Glomerular endothelial cell (primary cell): ENCODE results near the gene IZUMO1. TPM values are rescaled to one million over a fixed set of nuclear protein-coding genes. Genes with fewer than 3 reads are reported as not detected.

ENCODE experiments used
- DNase-seq: peaks from one replicate; pipeline ENCODE4 v3.0.0-alpha.2; 2011; ENCODE audit warnings: low read depth, low spot score; ENCODE audit errors: extremely low read depth
- total RNA-seq: library from RNA; depleted of rRNA; stranded (reverse); fragments of >200 nt; gene quantifications from 2 replicates; pipeline ENCODE4 v1.2.3, GENCODE V29; 2015

Gene IZUMO1
- total RNA-seq, 1 donor from 2014 or later = not detected

- DNase-seq = no peak
These were observed 11.0 kb upstream of the IZUMO1 start for GRCh38 chr19:48757741-48758144.

GRCh38 chr19:48757089-48757675, 10.5 kb upstream of the IZUMO1 start:
- DNase-seq = no peak

- DNase-seq = no peak
These were observed 10.0 kb upstream of the IZUMO1 start for GRCh38 chr19:48756686-48757085.

DNA sequence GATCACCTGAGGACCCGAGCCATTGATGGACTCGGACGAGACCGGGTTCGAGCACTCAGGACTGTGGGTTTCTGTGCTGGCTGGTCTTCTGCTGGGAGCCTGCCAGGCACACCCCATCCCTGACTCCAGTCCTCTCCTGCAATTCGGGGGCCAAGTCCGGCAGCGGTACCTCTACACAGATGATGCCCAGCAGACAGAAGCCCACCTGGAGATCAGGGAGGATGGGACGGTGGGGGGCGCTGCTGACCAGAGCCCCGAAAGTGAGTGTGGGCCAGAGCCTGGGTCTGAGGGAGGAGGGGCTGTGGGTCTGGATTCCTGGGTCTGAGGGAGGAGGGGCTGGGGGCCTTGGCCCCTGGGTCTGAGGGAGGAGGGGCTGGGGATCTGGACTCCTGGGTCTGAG, 9.5 kb upstream of the IZUMO1 start:
- no peak for DNase-seq

DNA sequence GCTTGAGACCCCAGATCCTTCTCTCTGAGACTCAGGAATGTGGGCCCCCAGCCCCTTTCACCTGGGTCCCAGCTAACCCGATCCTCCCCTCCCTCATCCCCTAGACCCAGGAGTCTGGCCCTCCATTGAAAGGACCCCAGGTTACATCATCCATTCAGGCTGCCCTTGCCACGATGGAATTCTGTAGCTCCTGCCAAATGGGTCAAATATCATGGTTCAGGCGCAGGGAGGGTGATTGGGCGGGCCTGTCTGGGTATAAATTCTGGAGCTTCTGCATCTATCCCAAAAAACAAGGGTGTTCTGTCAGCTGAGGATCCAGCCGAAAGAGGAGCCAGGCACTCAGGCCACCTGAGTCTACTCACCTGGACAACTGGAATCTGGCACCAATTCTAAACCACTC, 9.1 kb upstream of the IZUMO1 start:
- no peak for DNase-seq

GRCh38 chr19:48755084-48755641, 8.5 kb upstream of the IZUMO1 start, which contains the start of gene FGF21:
Gene FGF21, plus strand, starts transcription at chr19:48755524. Its CDS starts 713 bp downstream, at chr19:48756237.
- DNase-seq = no peak

- DNase-seq = no peak
These were observed 6.0 kb upstream of the IZUMO1 start, which contains the start of gene FUT1 for GRCh38 chr19:48752496-48753365. Gene FUT1, minus strand, starts transcription at chr19:48752641. Its CDS starts 1,360 bp downstream, at chr19:48751281.

- DNase-seq = no peak
These were observed 5.3 kb upstream of the IZUMO1 start for GRCh38 chr19:48751845-48752495.

DNA sequence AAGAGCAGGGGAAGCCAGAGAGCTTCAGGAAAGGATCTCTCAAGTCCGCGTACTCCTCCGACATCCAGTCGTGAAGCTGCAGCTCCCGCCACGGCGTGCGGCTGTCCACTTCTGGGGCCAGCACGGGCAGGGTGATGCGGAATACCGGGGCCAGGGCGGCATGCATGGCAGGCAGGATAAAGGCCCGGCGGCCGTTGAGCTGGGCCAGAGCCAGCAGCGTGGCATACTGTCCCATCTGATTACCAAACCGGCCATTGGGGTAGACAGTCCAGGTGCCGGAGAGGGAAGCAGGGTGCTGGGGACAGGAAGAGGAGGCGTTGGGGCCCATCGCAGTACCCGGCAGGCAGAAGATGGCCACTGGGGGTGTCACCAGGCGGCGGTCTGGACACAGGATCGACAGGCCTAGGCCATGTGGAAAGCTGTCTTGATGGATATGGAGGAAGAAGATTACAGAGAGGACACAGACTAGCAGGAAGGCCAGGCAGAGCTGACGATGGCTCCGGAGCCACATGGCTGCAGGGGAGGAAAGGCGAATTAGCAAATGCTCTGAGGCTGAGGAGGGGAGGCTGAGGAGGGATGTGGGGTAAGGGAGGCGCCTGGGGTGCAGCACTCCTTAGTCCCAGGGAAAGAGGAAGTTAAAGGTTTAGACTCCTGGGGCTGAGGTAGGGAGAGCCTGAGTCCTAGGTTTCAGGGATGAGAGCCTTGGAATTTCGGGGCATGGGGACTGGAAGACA, 4.2 kb upstream of the IZUMO1 start:
- DNase-seq = no peak

GRCh38 chr19:48750351-48750750, 3.6 kb upstream of the IZUMO1 start:
- no peak for DNase-seq

GRCh38 chr19:48749571-48750198, 3.0 kb upstream of the IZUMO1 start:
- no peak for DNase-seq

- DNase-seq = no peak
These were observed 599 bp downstream of the IZUMO1 start for GRCh38 chr19:48746110-48746509.

DNA sequence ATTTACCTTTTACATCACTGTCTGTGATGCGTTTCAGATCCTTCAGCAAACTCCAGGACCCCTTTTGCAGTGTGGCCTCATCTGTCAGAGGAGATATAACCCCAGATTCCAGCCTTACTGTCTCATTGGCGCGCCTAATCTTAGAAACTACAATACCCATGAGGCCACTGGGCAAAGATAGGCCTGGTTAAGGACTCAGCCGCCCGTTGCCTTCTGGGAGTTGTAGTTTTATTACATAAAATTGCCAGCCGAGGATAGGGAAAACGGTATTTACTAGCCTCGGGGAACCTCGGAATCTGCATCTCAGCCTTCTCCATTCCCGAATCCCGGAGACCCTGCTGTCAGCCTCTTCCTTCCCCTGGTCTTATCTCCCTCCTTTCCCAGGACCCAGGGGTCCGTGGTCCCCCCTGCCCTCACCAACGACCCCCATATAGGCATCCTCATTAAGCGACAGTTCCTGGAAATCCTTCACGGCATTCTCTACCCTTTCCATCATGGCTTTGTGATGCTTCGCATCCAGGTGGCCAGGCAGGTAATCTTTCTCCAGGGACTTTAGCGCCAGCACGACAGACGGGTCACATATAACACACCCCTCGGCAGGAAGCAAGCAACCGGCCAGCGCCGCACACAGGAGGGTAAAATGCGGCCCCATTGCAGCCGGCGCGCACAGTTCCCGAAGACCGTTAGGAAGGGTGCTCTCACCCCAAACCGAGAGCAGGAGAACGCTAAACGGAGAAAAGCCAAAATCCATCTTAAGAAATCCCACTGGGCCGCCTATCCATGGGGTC, 1.3 kb downstream of the IZUMO1 start:
- no peak for DNase-seq

- DNase-seq = no peak
These were observed 4.6 kb downstream of the IZUMO1 start for GRCh38 chr19:48742096-48742495.

DNA sequence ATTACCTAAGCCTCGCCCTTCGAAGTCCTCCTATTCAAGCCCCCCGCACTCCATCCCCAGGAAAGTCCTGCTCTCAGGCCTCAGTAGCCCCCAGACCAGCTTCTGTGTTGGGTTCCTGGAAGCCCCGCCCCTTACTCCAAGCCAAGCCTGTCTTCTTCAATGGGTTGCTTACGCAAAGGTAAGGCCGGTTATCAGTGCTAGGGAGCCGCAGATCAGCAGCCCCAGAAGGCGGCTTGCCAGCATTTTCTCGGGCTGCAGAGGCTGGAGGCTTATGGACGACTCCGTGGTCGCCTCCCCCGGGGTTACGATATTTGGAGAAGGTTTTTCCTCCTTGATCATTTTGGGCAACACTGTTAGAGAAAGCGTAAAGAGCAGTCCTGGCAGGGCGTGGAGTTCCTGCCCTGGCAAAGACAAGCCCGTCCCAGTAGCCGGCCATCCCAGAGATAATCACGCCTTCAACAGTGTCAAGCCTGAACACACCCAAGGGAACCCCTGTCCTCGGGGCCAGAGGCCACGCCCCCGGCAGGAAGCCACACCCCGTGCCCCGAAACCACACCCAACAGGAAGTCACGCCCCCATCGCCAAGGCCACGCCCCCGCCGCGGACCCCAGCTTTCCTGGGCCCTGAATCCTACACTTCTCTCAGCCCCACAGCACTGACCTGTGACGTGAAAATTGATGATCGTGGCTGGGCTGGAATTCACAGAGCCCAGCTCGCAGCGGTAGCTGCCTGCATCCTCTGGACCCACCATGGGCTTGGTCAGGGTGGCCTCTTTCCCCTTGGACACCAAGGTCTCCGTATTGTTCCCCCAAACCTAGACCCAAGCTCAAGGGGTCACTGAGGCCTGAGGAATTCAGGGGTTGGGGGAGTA, 5.3 kb downstream of the IZUMO1 start:
- DNase-seq = no peak

DNA sequence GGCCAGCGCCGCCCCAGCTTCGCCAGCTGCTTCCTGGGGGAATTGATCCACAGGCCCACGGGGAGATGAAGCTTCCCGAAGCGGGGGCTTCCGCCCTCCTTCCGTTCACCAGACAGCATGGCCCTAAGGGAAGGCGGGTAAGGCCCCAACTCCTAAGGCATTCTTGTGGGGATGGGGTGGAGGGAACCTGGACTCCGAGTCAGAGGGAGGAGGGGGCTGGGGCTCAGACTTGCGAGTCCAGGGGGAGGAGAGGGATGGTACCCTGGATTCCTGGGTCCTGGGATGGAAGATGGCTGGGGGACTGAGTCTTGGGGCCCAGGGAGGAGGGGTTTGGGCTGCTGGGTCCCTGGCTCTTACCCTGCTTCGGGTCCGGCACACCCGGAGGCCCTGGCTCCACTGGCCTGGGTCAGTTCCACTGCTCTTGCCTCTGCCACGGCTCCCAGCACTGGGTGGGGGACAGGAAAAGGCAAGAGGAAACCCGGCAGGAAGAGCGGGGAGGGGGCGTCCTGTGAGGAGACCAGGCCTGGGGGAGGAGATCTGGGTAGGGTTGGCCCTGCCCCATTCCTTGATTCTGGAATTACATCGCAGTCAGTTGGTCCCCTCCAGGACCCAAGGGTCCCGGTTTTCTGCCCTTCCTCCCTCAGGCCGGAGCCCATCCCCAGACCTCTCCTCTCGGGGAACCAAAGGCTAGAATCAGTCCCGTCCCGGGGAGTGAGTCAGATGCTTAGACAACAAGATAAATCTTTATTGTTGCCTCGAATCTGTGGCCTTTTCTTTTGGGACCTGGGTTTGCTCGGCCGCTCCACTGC, 6.3 kb downstream of the IZUMO1 start, which contains the start of gene RASIP1:
TSS of gene RASIP1 (minus strand) at position 447 of the 809 bp plus-strand sequence. CDS start at position 119, 328 bp downstream.
- no peak for DNase-seq

DNA sequence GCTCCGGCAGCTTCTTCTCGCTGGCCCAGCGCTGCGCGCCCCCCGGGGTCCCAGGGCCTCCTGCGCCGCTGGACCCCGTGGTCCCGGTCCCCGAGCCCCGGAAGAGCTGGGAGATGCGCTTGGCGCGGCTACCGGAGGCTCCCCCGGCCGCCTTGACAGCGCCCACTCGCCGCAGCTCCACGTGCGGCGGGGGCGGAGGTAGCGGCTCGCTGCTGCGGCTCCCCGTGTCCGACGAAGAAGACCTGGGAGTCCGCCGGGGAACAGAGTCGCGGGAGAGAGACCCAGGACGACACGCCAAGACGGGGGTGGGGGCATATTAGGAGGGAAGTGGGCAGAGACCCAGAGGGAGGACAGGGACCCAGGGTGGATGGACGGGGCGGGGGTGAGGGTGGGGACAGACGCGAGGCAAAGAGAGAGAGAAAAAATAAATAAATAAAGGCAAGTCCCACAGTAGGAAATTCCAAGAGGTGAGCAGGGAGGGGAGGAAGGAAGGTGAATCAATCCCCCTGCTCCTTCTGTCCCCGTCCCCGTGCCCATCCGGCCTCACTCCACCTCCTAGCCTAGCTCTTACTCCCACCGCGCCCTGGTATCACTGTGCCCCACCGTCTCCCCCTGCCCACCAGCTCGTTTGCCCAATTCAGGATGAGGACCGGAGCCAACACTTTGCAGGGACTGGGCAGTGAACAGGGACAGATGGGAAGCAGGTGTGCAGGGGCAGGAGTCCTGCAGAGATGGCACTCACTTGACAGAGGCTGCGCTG, 7.1 kb downstream of the IZUMO1 start:
- DNase-seq = no peak
